DMS53 (cell line): ENCODE results near the gene GIT1.
"Not testable (repeated sequence)": the region's sequence is repeated elsewhere in the genome, so short reads cannot be mapped to it uniquely, and the experiment has no call there.

Experiments
- DNase-seq: peaks from one replicate; lab custom pipeline; 2025; lab: John Stamatoyannopoulos, UW

Gene GIT1

GRCh38 chr17:29567554-29568330 lies 21.7 kb downstream of the GIT1 start:
- DNase-seq, result peak; percentile 83

- DNase-seq, result peak; percentile 71
Measured at GRCh38 chr17:29567304-29567553, 22.2 kb downstream of the GIT1 start.

- peak; percentile 89 for DNase-seq
Measured at GRCh38 chr17:29566473-29567303, 22.8 kb downstream of the GIT1 start, which contains the start of gene ABHD15. ABHD15 (minus strand) TSS chr17:29567037; CDS start chr17:29566966, 71 bp downstream.

- peak; percentile 76 for DNase-seq
Measured at GRCh38 chr17:29565643-29566472, 23.6 kb downstream of the GIT1 start.

GRCh38 chr17:29563816-29564215 lies 25.6 kb downstream of the GIT1 start:
- DNase-seq, result no peak

GRCh38 chr17:29562615-29563014 lies 26.8 kb downstream of the GIT1 start:
- DNase-seq, result no peak

GRCh38 chr17:29561554-29562517 lies 27.6 kb downstream of the GIT1 start:
- DNase-seq, result no peak

- no peak for DNase-seq
Measured at GRCh38 chr17:29560316-29560715, 29.1 kb downstream of the GIT1 start.

GRCh38 chr17:29559640-29560039 lies 29.8 kb downstream of the GIT1 start:
- no peak for DNase-seq

GRCh38 chr17:29558139-29558538 lies 31.3 kb downstream of the GIT1 start:
- DNase-seq, result not testable (repeated sequence)

- DNase-seq, result no peak
Measured at GRCh38 chr17:29557739-29558116, 31.7 kb downstream of the GIT1 start.

GRCh38 chr17:29557085-29557738 lies 32.2 kb downstream of the GIT1 start:
- no peak for DNase-seq

- peak; percentile 72 for DNase-seq
Measured at GRCh38 chr17:29555840-29556239, 33.6 kb downstream of the GIT1 start.

- peak; percentile 4 for DNase-seq
Measured at GRCh38 chr17:29549177-29549923, 40.1 kb downstream of the GIT1 start.

GRCh38 chr17:29546830-29547229 lies 42.6 kb downstream of the GIT1 start:
- no peak for DNase-seq

- DNase-seq, result peak; percentile 26
Measured at GRCh38 chr17:29546085-29546484, 43.4 kb downstream of the GIT1 start.

- no peak for DNase-seq
Measured at GRCh38 chr17:29544066-29544465, 45.4 kb downstream of the GIT1 start.

GRCh38 chr17:29533976-29534375 lies 55.5 kb downstream of the GIT1 start:
- no peak for DNase-seq

GRCh38 chr17:29526322-29526721 lies 63.1 kb downstream of the GIT1 start:
- DNase-seq, result peak; percentile 2

- DNase-seq, result no peak
Measured at GRCh38 chr17:29524692-29525091, 64.8 kb downstream of the GIT1 start.
